Measurements from ENCODE around the gene NPAP1. TPM values are rescaled to one million over a fixed set of nuclear protein-coding genes. Genes with fewer than 3 reads are reported as not detected.

The NPAP1 gene
- total RNA-seq, 1 donor from 2014 or later: not detected

GRCh38 chr15:24696201-24696600 is 20.6 kb downstream of the NPAP1 start:
- Mint-ChIP-seq H3K27me3 (no peaks in the 10 kb centered on the region), H3K36me3 (ENCODE audit: low read depth) (no peaks in the 10 kb centered on the region), H3K9me3 (peaks cover 6% of the 10 kb centered on the region), H3K27ac (no peak overlapping the region), H3K4me1 (no peaks in the 10 kb centered on the region), H3K4me3 (no peak overlapping the region)
- intact Hi-C loops (cut with micrococcal nuclease): no loop called here
- no peak for DNase-seq

- Mint-ChIP-seq H3K4me1 (no peaks in the 10 kb centered on the region), H3K36me3 (ENCODE audit: low read depth) (no peaks in the 10 kb centered on the region), H3K4me3 (no peak overlapping the region), H3K9me3 (peaks cover 6% of the 10 kb centered on the region), H3K27ac (no peak overlapping the region), H3K27me3 (no peaks in the 10 kb centered on the region)
- intact Hi-C loops (cut with micrococcal nuclease): no loop called here
- DNase-seq: no peak
Measured at GRCh38 chr15:24696842-24697241, 21.3 kb downstream of the NPAP1 start.

- intact Hi-C loops (cut with micrococcal nuclease): no loop called here
- Mint-ChIP-seq H3K27ac (no peak overlapping the region), H3K4me1 (no peaks in the 10 kb centered on the region), H3K9me3 (peaks cover 21% of the 10 kb centered on the region), H3K36me3 (ENCODE audit: low read depth) (no peaks in the 10 kb centered on the region), H3K4me3 (no peak overlapping the region), H3K27me3 (no peaks in the 10 kb centered on the region)
- DNase-seq: no peak
Measured at GRCh38 chr15:24718289-24719082, 42.9 kb downstream of the NPAP1 start.

GRCh38 chr15:24729760-24730159 is 54.2 kb downstream of the NPAP1 start:
- Mint-ChIP-seq H3K4me1 (no peaks in the 10 kb centered on the region), H3K27me3 (no peaks in the 10 kb centered on the region), H3K4me3 (no peak overlapping the region), H3K36me3 (ENCODE audit: low read depth) (no peaks in the 10 kb centered on the region), H3K27ac (no peak overlapping the region), H3K9me3 (peaks cover 13% of the 10 kb centered on the region)
- no peak for DNase-seq
- intact Hi-C loops (cut with micrococcal nuclease): no loop called here
